Parietal lobe (tissue), 2 donors: ENCODE data around the gene ADAM20. TPM values are rescaled to one million over a fixed set of nuclear protein-coding genes. Genes with fewer than 3 reads are reported as not detected.

Experiments
- small RNA-seq: library from RNA; depleted of rRNA; stranded (forward); fragments of <200 nt; gene quantifications from one replicate; pipeline ENCODE3, GENCODE V24; 2014; ENCODE audit warnings: low replicate concordance
- total RNA-seq: library from RNA; depleted of rRNA; stranded (reverse); fragments of >200 nt; gene quantifications from one replicate; pipeline ENCODE4 v1.2.3, GENCODE V29; 2014

Gene ADAM20
- 9.4 TPM for total RNA-seq

GRCh38 chr14:70534904-70535303 is at the start of gene ADAM20:
ADAM20 (minus strand) TSS chr14:70535004; CDS start chr14:70524757, 10,247 bp downstream.

Small RNAs within 50 kb of the gene (small RNA-seq; reads per million reads assigned to genes)
- not detected for gene RNU6-659P

Other genes with a start within 250 kb of the ADAM20 start
- gene COX16, start 175.3 kb downstream of the ADAM20 start, total RNA-seq, result 26.6 TPM
- gene SYNJ2BP, start 117.9 kb downstream of the ADAM20 start, total RNA-seq, result 26.9 TPM
- not detected for gene ADAM21, start 82.8 kb downstream of the ADAM20 start, total RNA-seq
- gene MED6, start 65.7 kb upstream of the ADAM20 start, total RNA-seq, result 100 TPM
- 26.9 TPM for gene TTC9, start 106.9 kb upstream of the ADAM20 start, total RNA-seq